Large intestine (tissue), 12 donors: ENCODE results near the gene GBX2. TPM values are rescaled to one million over a fixed set of nuclear protein-coding genes. Genes with fewer than 3 reads are reported as not detected.

Source experiments
- DNase-seq, 2 donors: peaks; one replicate each; pipeline versions ENCODE4 v3.0.0 to v3.0.0-alpha.2; 2013
- H3K27ac ChIP-seq: one replicate; pipeline ENCODE4 v1.5.1; 2013; ENCODE audit warnings: low read length
- H3K27me3 ChIP-seq: 2 replicates; pipeline ENCODE4 v1.6.1; 2013; ENCODE audit warnings: low read length; ENCODE audit not compliant: control insufficient read depth, insufficient read depth
- H3K36me3 ChIP-seq: 2 replicates; pipeline ENCODE4 v1.6.1; 2013; ENCODE audit warnings: low read length; ENCODE audit not compliant: control insufficient read depth, insufficient read depth
- H3K4me1 ChIP-seq: one replicate; pipeline ENCODE4 v1.6.1; 2013; ENCODE audit warnings: low read length; ENCODE audit not compliant: control insufficient read depth, insufficient read depth
- H3K4me3 ChIP-seq: one replicate; pipeline ENCODE4 v1.5.1; 2013; ENCODE audit warnings: low read length
- H3K9me3 ChIP-seq: one replicate; pipeline ENCODE4 v1.6.1; 2013; ENCODE audit warnings: mild to moderate bottlenecking, low read depth, low read length, moderate library complexity; ENCODE audit not compliant: control insufficient read depth
- WGBS: methylation state at CpG from one replicate; pipeline ENCODE4 v1.1.5; 2013; ENCODE audit warnings: low lambda C conversion rate; ENCODE audit not compliant: insufficient coverage; 5-methylcytosine and 5-hydroxymethylcytosine counted together
- long read RNA-seq, 11 donors: transcript quantifications; one replicate each; lab custom pipeline, GENCODE V29; 2026
- polyA plus RNA-seq: library from polyadenylated mRNA; unstranded; fragments of 120-200 nt; gene quantifications from one replicate; pipeline ENCODE4 v1.2.1, GENCODE V29; 2013

Gene GBX2
- polyA plus RNA-seq = not detected
- long read RNA-seq, donor 1 = 0 reads
- long read RNA-seq, donor 2 = 0 reads
- long read RNA-seq, donor 3 = 0 reads
- long read RNA-seq, donor 4 = 0 reads
- long read RNA-seq, donor 5 = 0 reads
- long read RNA-seq, donor 6 = 0 reads
- long read RNA-seq, donor 7 = 0 reads
- long read RNA-seq, donor 8 = 0 reads
- long read RNA-seq, donor 9 = 0 reads
- long read RNA-seq, donor 10 = 0 reads
- long read RNA-seq, donor 11 = 0 reads

- Histone ChIP-seq H3K9me3 (peaks cover 30% of the 10 kb centered on the region), H3K27ac (no peak within 1 kb of the TSS), H3K36me3 (no peaks in the 10 kb centered on the region), H3K27me3 (peaks cover 99% of the 10 kb centered on the region), H3K4me1 (peaks cover 25% of the 10 kb centered on the region), H3K4me3 (no peak within 1 kb of the TSS)
- no CpG with 5 or more reads among the region's 105 CpGs for WGBS
- DNase-seq = peak in 1 of 2 donors; percentile 58
Observed at GRCh38 chr2:236168110-236169080, at the start of gene GBX2. GBX2 (minus strand) TSS chr2:236168386; CDS start chr2:236167971, 415 bp downstream.

- no peak overlapping the region for H3K4me3 ChIP-seq
- peaks cover 32% of the 10 kb centered on the region for H3K27me3 ChIP-seq
- no peaks in the 10 kb centered on the region for H3K4me1 ChIP-seq
- H3K9me3 ChIP-seq = no peaks in the 10 kb centered on the region
- 90% methylated on average over 2 of the region's 4 CpGs for WGBS
- H3K36me3 ChIP-seq = no peaks in the 10 kb centered on the region
- H3K27ac ChIP-seq = no peak overlapping the region
- no peak for DNase-seq
Observed at GRCh38 chr2:236217926-236218325, 49.7 kb upstream of the GBX2 start.

GRCh38 chr2:236216711-236217110, 48.5 kb upstream of the GBX2 start:
- Histone ChIP-seq H3K27ac (no peak overlapping the region), H3K4me1 (no peaks in the 10 kb centered on the region), H3K4me3 (no peak overlapping the region), H3K9me3 (no peaks in the 10 kb centered on the region), H3K36me3 (no peaks in the 10 kb centered on the region), H3K27me3 (peaks cover 33% of the 10 kb centered on the region)
- no CpG with 5 or more reads among the region's 7 CpGs for WGBS
- no peak for DNase-seq

- Histone ChIP-seq H3K9me3 (no peaks in the 10 kb centered on the region), H3K4me3 (no peak overlapping the region), H3K27me3 (peaks cover 40% of the 10 kb centered on the region), H3K36me3 (no peaks in the 10 kb centered on the region), H3K4me1 (no peaks in the 10 kb centered on the region), H3K27ac (no peak overlapping the region)
- whole genome bisulfite sequencing = 87% methylated on average over 3 of the region's 12 CpGs
- DNase-seq = no peak
Observed at GRCh38 chr2:236215761-236216333, 47.7 kb upstream of the GBX2 start.

GRCh38 chr2:236215196-236215595, 47.0 kb upstream of the GBX2 start:
- no CpG with 5 or more reads among the region's 6 CpGs for WGBS

GRCh38 chr2:236214376-236214995, 46.3 kb upstream of the GBX2 start:
- 83% methylated on average over 1 of the region's 92 CpGs for WGBS
- no peak overlapping the region for H3K27ac ChIP-seq
- DNase-seq = no peak
- no peaks in the 10 kb centered on the region for H3K9me3 ChIP-seq
- H3K27me3 ChIP-seq = peaks cover 51% of the 10 kb centered on the region
- no peak overlapping the region for H3K4me3 ChIP-seq
- no peaks in the 10 kb centered on the region for H3K36me3 ChIP-seq
- H3K4me1 ChIP-seq = no peaks in the 10 kb centered on the region

More at GRCh38 chr2:236215196-236215595, 47.0 kb upstream of the GBX2 start:
- Histone ChIP-seq H3K27ac (no peak overlapping the region), H3K9me3 (no peaks in the 10 kb centered on the region), H3K4me1 (no peaks in the 10 kb centered on the region), H3K27me3 (peaks cover 45% of the 10 kb centered on the region), H3K4me3 (no peak overlapping the region), H3K36me3 (no peaks in the 10 kb centered on the region)
- no peak for DNase-seq

GRCh38 chr2:236211296-236211695, 43.1 kb upstream of the GBX2 start:
- Histone ChIP-seq H3K36me3 (no peaks in the 10 kb centered on the region), H3K4me3 (no peak overlapping the region), H3K9me3 (no peaks in the 10 kb centered on the region), H3K27ac (no peak overlapping the region), H3K4me1 (no peaks in the 10 kb centered on the region), H3K27me3 (peaks cover 51% of the 10 kb centered on the region)
- no CpG with 5 or more reads among the region's 25 CpGs for WGBS
- DNase-seq = no peak

GRCh38 chr2:236210536-236210935, 42.4 kb upstream of the GBX2 start:
- no peak for DNase-seq
- Histone ChIP-seq H3K27ac (no peak overlapping the region), H3K9me3 (no peaks in the 10 kb centered on the region), H3K36me3 (no peaks in the 10 kb centered on the region), H3K4me1 (no peaks in the 10 kb centered on the region), H3K4me3 (no peak overlapping the region), H3K27me3 (peaks cover 44% of the 10 kb centered on the region)
- WGBS = 60% methylated on average over 1 of the region's 8 CpGs

- Histone ChIP-seq H3K4me3 (no peak overlapping the region), H3K36me3 (no peaks in the 10 kb centered on the region), H3K9me3 (no peaks in the 10 kb centered on the region), H3K27ac (no peak overlapping the region), H3K4me1 (no peaks in the 10 kb centered on the region), H3K27me3 (peaks cover 39% of the 10 kb centered on the region)
- no CpG with 5 or more reads among the region's 5 CpGs for WGBS
- no peak for DNase-seq
Observed at GRCh38 chr2:236209996-236210395, 41.8 kb upstream of the GBX2 start.

- Histone ChIP-seq H3K36me3 (no peaks in the 10 kb centered on the region), H3K9me3 (no peaks in the 10 kb centered on the region), H3K27me3 (peaks cover 37% of the 10 kb centered on the region), H3K4me1 (no peaks in the 10 kb centered on the region), H3K27ac (no peak overlapping the region), H3K4me3 (no peak overlapping the region)
- no peak for DNase-seq
- WGBS = no CpG with 5 or more reads among the region's 6 CpGs
Observed at GRCh38 chr2:236209535-236209934, 41.3 kb upstream of the GBX2 start.
